WERI-Rb-1 (cell line): Measurements from ENCODE around the gene SMYD3.

Experiments
- DNase-seq: peaks from one replicate; pipeline ENCODE4 v3.0.0-alpha.2; 2020
- H3K27ac ChIP-seq: fragments of 250-450 bp; sonication (Bioruptor Pico); 2 replicates; pipeline ENCODE4 v1.5.1; 2020; ENCODE audit warnings: mild to moderate bottlenecking, moderate library complexity
- H3K27me3 ChIP-seq: fragments of 250-450 bp; sonication (Bioruptor Pico); 2 replicates; pipeline ENCODE4 v1.5.1; 2021; ENCODE audit warnings: mild to moderate bottlenecking, low read depth, moderate library complexity; ENCODE audit not compliant: insufficient read depth, severe bottlenecking
- H3K36me3 ChIP-seq: fragments of 250-450 bp; sonication (Bioruptor Pico); 2 replicates; pipeline ENCODE4 v1.5.1; 2020; ENCODE audit warnings: mild to moderate bottlenecking, moderate library complexity
- H3K4me3 ChIP-seq: 2 replicates; pipeline ENCODE4 v1.5.1; 2011; ENCODE audit warnings: low read depth, mild to moderate bottlenecking, control low read depth, low read length
- H3K9me3 ChIP-seq: fragments of 250-450 bp; sonication (Bioruptor Pico); 2 replicates; pipeline ENCODE4 v1.5.1; 2021; ENCODE audit warnings: mild to moderate bottlenecking, moderate library complexity; ENCODE audit not compliant: severe bottlenecking
- TF ChIP-seq, protein P1 (sequence below): IDR thresholded peaks from 2 replicates; pipeline ENCODE4 v1.5.1; 2011; ENCODE audit warnings: low read depth, mild to moderate bottlenecking, control low read depth, inconsistent platforms, low read length

Gene SMYD3

DNA sequence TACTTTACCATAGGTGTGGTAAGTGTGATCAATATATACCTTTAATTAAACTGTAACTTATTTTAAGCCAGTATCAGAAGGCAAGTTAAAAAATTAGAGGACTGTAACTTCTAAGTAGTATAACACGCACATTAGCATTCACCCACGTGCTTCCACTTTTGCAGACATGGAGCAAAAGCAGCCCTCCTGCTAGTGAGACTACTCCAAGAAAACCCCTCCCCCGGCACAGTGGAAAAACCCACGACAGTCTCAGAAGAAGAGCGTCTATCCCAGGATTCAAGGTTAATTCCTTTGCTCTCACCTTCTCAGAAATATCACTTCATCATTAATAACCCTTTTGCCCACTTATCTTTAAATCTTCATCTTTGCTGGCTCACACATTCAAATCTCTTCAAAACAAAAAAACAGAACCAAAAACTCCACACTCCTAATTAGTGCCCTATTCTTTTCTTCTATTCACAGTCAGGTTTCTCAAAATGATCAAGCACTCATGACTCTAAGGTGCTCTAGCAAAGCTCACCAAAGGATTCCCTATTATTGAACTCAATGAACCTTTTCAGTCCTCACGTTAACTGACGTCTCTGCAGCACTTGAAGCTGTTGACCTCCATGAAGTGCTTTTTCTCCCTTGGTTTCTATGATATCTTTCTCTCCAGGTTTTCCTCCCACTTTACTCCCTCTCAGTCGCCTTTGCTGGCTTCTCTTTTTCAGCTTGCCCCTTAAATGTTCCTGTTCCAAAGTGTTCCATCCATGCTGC is 213.5 kb downstream of the SMYD3 start:
- Histone ChIP-seq H3K4me3 (no peak overlapping the region), H3K36me3 (no peaks in the 10 kb centered on the region), H3K27ac (no peak overlapping the region), H3K27me3 (no peaks in the 10 kb centered on the region), H3K9me3 (no peaks in the 10 kb centered on the region)
- DNase-seq, result no peak
- TF ChIP-seq, protein P1, sequence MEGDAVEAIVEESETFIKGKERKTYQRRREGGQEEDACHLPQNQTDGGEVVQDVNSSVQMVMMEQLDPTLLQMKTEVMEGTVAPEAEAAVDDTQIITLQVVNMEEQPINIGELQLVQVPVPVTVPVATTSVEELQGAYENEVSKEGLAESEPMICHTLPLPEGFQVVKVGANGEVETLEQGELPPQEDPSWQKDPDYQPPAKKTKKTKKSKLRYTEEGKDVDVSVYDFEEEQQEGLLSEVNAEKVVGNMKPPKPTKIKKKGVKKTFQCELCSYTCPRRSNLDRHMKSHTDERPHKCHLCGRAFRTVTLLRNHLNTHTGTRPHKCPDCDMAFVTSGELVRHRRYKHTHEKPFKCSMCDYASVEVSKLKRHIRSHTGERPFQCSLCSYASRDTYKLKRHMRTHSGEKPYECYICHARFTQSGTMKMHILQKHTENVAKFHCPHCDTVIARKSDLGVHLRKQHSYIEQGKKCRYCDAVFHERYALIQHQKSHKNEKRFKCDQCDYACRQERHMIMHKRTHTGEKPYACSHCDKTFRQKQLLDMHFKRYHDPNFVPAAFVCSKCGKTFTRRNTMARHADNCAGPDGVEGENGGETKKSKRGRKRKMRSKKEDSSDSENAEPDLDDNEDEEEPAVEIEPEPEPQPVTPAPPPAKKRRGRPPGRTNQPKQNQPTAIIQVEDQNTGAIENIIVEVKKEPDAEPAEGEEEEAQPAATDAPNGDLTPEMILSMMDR, result no peak

DNA sequence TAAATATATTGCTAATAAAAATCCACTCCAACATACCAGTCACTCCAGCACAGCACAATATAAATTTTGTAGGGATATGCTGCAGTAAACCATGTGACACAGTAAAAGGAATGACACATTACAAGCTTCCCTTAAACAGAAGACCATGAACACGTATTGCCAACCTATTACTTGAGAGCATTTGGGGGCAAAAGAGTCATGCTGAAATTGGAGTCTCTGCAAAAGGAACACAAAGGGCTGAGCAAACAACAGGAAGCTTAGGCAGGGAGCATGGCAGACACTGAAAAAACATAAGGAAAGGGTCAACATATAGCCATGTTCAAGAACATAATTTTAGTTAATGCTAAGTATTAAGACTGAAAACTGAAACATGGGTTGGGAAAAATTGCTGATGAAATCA is 214.5 kb downstream of the SMYD3 start:
- no peaks in the 10 kb centered on the region for H3K9me3 ChIP-seq
- no peaks in the 10 kb centered on the region for H3K36me3 ChIP-seq
- H3K27ac ChIP-seq, result no peak overlapping the region
- TF ChIP-seq, protein P1, result no peak
- no peaks in the 10 kb centered on the region for H3K27me3 ChIP-seq
- DNase-seq, result no peak
- H3K4me3 ChIP-seq, result no peak overlapping the region

DNA sequence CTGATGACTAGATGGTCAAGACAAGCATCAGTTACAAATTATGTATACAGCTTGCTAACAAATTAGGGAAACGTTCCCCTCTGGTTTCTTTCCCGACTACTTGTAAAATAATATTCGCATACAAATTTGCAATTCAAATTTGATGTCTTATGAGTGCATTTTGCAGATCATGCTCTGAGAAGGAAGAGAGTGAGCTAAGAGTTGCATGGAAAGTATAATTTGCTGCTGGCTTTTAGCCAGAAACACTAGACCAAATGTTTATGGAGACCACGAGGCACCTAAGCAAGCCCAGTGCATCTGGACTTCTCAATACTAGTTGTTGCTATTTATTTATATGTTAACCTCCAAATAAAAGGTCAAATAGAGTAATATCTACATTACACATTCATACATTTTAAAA is 216.0 kb downstream of the SMYD3 start:
- TF ChIP-seq, protein P1, result no peak
- H3K4me3 ChIP-seq, result no peak overlapping the region
- H3K36me3 ChIP-seq, result no peaks in the 10 kb centered on the region
- H3K27me3 ChIP-seq, result no peaks in the 10 kb centered on the region
- H3K27ac ChIP-seq, result no peak overlapping the region
- DNase-seq, result no peak
- H3K9me3 ChIP-seq, result no peaks in the 10 kb centered on the region

DNA sequence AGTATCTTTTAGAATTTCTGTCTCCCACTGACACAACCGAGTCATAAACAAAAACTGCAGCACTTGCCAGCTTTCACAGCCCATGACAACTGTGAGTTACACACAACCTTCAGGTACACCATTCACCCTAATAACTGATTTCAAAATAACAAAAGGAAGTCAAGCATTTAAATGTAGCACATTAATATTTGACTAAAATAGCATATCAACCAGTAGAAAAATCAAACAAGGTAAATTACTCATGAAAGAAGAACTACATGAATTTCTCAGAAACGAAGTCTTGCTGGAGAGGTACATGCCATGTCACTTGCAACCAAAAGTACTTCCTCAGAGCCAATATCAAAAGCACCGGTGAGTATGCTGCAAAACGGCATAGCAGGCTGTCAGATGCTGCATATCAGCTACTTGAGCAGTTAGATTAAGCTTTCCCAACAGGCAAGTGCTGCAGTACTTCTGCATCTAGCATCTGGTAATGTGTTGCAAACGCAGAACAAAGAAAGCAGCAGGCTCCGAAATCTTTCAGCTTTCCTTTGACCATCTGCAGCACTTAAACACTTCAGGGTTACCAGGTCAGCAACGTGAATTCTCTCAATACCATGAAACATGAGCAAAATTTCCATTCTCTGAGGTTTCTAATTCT is 223.2 kb downstream of the SMYD3 start:
- Histone ChIP-seq H3K36me3 (no peaks in the 10 kb centered on the region), H3K27me3 (no peaks in the 10 kb centered on the region), H3K27ac (no peak overlapping the region), H3K9me3 (no peaks in the 10 kb centered on the region), H3K4me3 (no peak overlapping the region)
- TF ChIP-seq, protein P1, result no peak
- DNase-seq, result no peak

DNA sequence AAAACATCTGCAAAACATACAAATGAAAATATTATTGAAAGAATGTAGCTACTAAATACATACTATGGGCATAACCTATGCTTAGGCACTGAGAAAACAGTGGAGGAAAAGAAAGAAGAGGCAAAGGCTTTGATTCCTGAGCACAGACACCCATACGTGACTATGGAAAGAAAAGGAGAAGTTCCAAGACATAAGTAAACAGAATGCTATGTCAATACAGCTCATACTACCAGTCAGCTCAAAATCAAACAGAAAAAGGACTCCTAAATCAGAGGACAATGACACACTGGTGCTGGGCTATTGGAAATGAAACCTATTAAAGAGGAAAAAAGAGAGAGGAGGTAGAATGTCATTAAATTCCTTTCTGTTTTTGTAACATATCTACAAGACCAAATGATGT is 225.4 kb downstream of the SMYD3 start:
- Histone ChIP-seq H3K9me3 (no peaks in the 10 kb centered on the region), H3K27me3 (no peaks in the 10 kb centered on the region), H3K36me3 (no peaks in the 10 kb centered on the region), H3K4me3 (no peak overlapping the region), H3K27ac (no peak overlapping the region)
- DNase-seq, result no peak
- TF ChIP-seq, protein P1, result no peak

DNA sequence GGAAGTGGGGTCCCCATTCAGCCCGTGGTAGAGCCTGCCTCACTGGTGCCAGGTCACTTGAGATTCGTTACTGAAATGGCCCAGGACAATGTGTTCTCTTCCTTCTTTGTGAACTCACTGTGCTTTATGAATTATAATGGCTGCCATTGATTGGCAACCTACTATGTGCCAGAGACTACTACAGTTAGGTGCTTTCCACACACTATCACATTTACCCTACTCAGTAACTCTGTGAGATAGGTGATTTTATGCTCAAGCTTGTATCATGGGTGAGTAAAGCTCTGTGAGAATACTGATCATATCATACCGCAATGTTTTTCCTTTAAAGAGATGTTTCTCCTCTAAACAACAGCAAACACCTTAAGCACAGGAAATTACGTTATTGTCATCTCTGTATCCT is 225.9 kb downstream of the SMYD3 start:
- no peak overlapping the region for H3K4me3 ChIP-seq
- H3K27me3 ChIP-seq, result no peaks in the 10 kb centered on the region
- TF ChIP-seq, protein P1, result no peak
- no peak overlapping the region for H3K27ac ChIP-seq
- no peaks in the 10 kb centered on the region for H3K36me3 ChIP-seq
- DNase-seq, result no peak
- H3K9me3 ChIP-seq, result no peaks in the 10 kb centered on the region
